Measurements from ENCODE around the gene KCNMA1.

Gene KCNMA1

GRCh38 chr10:77386365-77386764 lies 251.2 kb downstream of the KCNMA1 start:
- no peak for DNase-seq

GRCh38 chr10:77385315-77385714 lies 252.3 kb downstream of the KCNMA1 start:
- DNase-seq: no peak

- no peak for DNase-seq
Observed at GRCh38 chr10:77383861-77384553, 253.6 kb downstream of the KCNMA1 start.

DNA sequence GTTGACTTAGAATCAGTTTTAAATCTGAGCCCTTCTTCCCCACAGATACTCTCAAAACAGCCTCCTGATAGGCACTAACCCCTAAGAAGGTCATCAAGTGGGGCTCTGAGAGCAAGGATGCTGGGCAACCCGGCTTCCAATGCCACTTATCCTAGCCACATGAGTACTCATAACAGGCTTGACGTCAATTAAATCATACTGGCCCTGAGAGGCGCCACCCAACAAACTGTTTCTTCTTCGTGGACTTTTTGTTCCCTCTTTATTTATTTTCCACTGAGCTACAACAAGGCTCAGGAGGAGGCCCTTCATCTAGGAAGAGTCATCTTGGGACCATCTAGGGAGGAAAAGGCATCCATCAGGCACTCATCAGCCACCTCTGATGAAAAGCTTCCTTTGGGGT lies 255.9 kb downstream of the KCNMA1 start:
- DNase-seq: no peak

- DNase-seq: no peak
Observed at GRCh38 chr10:77380723-77381122, 256.9 kb downstream of the KCNMA1 start.

DNA sequence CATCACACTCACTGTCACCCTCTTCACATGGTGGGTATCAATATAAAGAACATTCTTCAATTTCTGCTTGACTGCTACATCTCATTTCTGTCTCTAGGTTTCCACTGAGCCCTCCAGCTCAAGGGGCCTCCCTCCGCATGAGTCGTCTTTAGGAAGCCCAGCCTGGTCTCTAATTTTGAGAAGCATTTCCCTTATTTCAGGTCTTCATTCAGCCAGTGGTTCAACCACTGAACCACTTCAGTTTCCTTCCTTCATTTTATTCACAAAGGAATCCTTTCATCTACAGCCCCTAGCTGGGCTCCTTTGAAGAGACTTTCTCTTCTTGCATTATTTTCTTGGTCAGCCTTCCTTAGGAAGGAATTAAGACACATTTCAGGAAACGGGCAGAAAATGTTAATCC lies 257.4 kb downstream of the KCNMA1 start:
- DNase-seq: no peak

- DNase-seq: no peak
Observed at GRCh38 chr10:77378366-77379349, 258.9 kb downstream of the KCNMA1 start.

DNA sequence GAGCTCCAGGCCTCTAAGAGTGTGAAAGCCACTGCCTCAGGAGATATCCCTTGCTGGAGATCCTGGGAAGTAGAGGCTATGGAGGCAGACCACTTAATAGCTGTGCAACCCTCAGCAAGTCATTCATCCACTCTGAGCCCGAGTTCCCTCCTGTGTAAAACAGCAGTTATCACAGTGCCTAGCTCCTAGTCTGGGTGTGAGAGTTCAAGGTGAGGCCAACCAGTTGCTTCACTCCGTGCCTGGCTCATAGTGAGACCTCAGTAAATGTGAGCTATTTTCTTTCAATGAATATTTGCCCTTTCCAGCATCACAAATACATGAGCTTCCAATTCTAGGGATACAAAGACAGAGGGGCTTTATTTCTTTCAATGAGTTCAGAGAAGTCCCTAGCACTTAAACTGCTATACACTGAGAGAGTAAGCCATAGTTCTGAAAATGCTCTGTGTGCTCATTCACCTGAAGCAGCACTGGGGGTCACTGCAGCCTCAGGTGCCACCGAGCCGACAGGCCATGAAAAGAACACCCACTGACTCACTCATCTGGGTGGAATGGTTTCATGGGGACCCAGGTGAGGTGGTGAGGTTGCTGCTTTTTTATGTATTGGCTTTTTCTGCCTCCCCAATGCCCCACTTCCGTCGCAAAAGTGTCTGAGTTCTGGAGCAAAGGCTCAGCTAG lies 259.8 kb downstream of the KCNMA1 start:
- no peak for DNase-seq

GRCh38 chr10:77377034-77377433 lies 260.6 kb downstream of the KCNMA1 start:
- no peak for DNase-seq

- no peak for DNase-seq
Observed at GRCh38 chr10:77374189-77374656, 263.4 kb downstream of the KCNMA1 start.

DNA sequence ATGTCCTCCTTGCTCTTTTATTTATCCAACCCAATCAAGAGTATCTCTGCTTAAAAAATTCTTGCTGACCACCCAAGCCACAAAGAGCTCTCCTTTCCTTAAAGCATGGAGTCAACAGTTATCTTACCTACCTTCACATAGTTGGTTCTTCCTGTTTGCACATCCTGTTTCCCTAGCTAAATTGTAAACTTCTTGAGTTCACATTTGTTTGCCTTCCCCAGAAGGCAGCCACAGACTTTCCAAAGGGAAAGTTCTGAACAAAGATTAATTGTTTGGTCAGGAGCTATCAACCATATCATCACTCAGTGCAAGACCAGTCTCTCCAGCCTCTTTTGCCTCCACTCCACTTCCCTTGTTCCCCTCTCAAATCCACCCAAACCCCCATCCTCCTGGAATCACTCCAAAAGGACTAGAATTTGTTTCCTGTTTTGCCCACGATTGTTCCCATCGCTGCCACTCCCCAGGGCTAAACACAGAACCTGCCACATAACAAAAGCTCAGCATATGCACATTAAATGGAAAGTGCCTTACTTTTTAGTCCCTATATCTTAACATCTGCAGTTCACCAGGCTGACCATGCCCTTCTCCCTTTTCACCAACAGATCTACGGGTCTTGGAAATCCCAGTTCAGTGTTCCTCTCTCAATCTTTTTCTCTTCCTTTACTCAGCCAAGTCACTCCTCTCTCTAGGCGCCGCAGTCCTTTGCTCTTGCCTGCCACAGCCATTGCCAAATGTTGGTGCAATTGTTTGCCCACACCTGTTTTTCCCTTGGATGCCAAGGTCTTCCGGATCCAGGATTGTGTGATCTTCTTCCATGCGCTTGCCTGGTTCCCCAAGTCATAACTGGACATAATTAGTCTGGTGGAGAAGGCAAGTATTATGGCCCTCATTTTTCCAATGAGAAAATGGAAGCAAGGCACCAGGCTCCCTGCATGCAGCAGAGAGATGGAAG lies 265.5 kb downstream of the KCNMA1 start:
- no peak for DNase-seq

DNA sequence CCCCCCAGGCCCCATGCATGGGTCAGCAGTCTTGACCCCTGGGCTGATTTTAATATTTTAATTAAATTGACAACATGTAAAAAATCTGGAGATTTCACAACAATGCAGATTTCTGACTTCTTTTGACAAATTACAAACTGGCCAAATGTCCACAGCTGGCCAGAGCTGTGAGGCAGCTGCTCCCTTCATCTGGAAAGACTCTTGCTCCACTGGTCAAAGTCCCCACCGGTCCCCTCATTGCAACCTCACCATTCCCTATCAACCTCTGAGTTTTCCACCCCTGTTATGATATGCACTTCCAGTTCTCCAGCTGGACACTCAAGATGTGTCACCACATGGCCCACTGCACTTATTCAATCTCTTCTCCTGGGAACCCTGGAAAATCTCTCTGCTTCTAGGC lies 266.2 kb downstream of the KCNMA1 start:
- DNase-seq: no peak

- no peak for DNase-seq
Observed at GRCh38 chr10:77368006-77368405, 269.6 kb downstream of the KCNMA1 start.

GRCh38 chr10:77363210-77363609 lies 274.4 kb downstream of the KCNMA1 start:
- DNase-seq: no peak

DNA sequence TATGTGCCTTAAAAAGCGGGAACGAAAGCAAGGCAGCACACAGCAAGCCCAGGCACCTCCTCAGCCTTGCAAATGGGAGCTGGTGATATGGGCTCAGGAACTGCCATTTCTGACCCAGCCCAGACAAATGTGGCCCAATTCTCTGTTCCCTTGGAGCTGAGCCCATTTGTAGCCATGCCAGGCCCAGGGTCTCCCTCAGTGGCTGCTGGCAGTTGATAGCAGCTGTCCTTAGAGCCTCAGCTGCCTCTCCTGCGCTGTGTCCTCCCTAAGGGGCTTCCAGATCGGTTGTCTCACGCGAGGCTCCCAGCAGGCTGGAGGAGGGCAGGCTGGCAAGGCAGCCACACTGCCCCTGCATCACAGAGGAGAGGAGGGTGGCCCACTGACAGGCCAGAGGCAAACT lies 275.8 kb downstream of the KCNMA1 start:
- DNase-seq: no peak

GRCh38 chr10:77361426-77361825 lies 276.2 kb downstream of the KCNMA1 start:
- DNase-seq: no peak

GRCh38 chr10:77360835-77361234 lies 276.8 kb downstream of the KCNMA1 start:
- DNase-seq: no peak

GRCh38 chr10:77359950-77360520 lies 277.6 kb downstream of the KCNMA1 start:
- no peak for DNase-seq

- no peak for DNase-seq
Observed at GRCh38 chr10:77359287-77359691, 278.3 kb downstream of the KCNMA1 start.

GRCh38 chr10:77358656-77359055 lies 279.0 kb downstream of the KCNMA1 start:
- no peak for DNase-seq

DNA sequence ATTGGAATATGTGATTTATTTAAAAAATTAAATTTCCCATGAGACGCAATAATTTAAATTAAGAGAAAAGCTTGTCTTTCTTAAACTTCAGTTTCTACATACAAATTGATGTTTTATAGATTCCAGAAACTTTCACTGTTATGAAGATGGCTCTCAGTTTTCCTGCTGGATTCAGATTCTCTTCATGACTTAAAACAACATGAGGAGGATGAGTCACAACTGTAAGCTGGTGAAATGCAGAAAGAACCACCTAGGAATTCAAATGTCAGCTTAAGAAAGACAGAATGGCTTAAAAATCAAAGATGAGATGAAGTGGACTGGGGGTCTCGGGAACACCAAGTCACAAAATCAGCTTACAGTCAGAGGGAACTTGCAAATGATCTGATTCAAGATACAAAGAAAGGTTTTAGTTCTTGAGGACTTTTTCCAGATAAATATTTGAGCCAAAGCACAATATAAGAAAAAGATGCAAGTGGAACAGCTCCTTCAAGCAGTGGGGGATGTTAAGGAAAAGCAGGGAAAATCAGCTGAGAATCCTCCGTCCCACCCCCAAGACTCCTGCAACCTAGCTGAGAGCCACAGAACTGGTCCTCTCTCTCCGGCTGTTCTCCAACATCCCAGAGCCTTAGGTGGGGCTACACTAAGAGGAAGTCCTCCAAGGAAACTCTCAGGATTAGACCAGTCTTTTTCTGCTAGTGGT lies 279.8 kb downstream of the KCNMA1 start:
- DNase-seq: no peak
